Measurements from ENCODE around the gene KBTBD3. TPM values are rescaled to one million over a fixed set of nuclear protein-coding genes. Genes with fewer than 3 reads are reported as not detected.
A peak's percentile ranks its signal among the peaks of the same experiment; 100 is the strongest.

Gene KBTBD3
- 0.91 and 2.9 TPM in 2 replicates for total RNA-seq (2014; rRNA removed; shearing (Covaris generic))

GRCh38 chr11:106076919-106077608, at the start of gene KBTBD3:
KBTBD3 (minus strand) TSS chr11:106077347; CDS start chr11:106059097, 18,250 bp downstream.
- DNase-seq (ENCODE audit: low read depth) = peak; percentile 99

- DNase-seq (ENCODE audit: low read depth) = no peak
Observed at GRCh38 chr11:106121570-106122320, 44.6 kb upstream of the KBTBD3 start.

- no peak for DNase-seq (ENCODE audit: low read depth)
Observed at GRCh38 chr11:106105986-106106385, 28.8 kb upstream of the KBTBD3 start.

- peak; percentile 10 for DNase-seq (ENCODE audit: low read depth)
Observed at GRCh38 chr11:106101819-106102218, 24.7 kb upstream of the KBTBD3 start.

- DNase-seq (ENCODE audit: low read depth) = no peak
Observed at GRCh38 chr11:106101370-106101769, 24.2 kb upstream of the KBTBD3 start.

GRCh38 chr11:106098893-106099553, 21.9 kb upstream of the KBTBD3 start:
- no peak for DNase-seq (ENCODE audit: low read depth)

- DNase-seq (ENCODE audit: low read depth) = no peak
Observed at GRCh38 chr11:106092446-106092845, 15.3 kb upstream of the KBTBD3 start.

- DNase-seq (ENCODE audit: low read depth) = peak; percentile 49
Observed at GRCh38 chr11:106091480-106092123, 14.5 kb upstream of the KBTBD3 start.

GRCh38 chr11:106088896-106089295, 11.7 kb upstream of the KBTBD3 start:
- peak; percentile 50 for DNase-seq (ENCODE audit: low read depth)

- peak; percentile 51 for DNase-seq (ENCODE audit: low read depth)
Observed at GRCh38 chr11:106087815-106088435, 10.8 kb upstream of the KBTBD3 start.

- DNase-seq (ENCODE audit: low read depth) = no peak
Observed at GRCh38 chr11:106086850-106087249, 9.7 kb upstream of the KBTBD3 start.

GRCh38 chr11:106086135-106086534, 9.0 kb upstream of the KBTBD3 start:
- DNase-seq (ENCODE audit: low read depth) = no peak

GRCh38 chr11:106082096-106082495, 4.9 kb upstream of the KBTBD3 start:
- no peak for DNase-seq (ENCODE audit: low read depth)

- DNase-seq (ENCODE audit: low read depth) = peak; percentile 17
Observed at GRCh38 chr11:106077609-106078455, 685 bp upstream of the KBTBD3 start, which contains the start of gene AASDHPPT. AASDHPPT (plus strand) TSS chr11:106077662; CDS start chr11:106077711, 49 bp downstream.

- no peak for DNase-seq (ENCODE audit: low read depth)
Observed at GRCh38 chr11:106076171-106076918, 802 bp downstream of the KBTBD3 start.

- no peak for DNase-seq (ENCODE audit: low read depth)
Observed at GRCh38 chr11:106072804-106073203, 4.3 kb downstream of the KBTBD3 start.

GRCh38 chr11:106070606-106071005, 6.5 kb downstream of the KBTBD3 start:
- DNase-seq (ENCODE audit: low read depth) = no peak

- DNase-seq (ENCODE audit: low read depth) = no peak
Observed at GRCh38 chr11:106063009-106063408, 14.1 kb downstream of the KBTBD3 start.

Measured in Daoy (cell line).